Stimulated activated CD4-positive, alpha-beta T cell treated with anti-CD3 and anti-CD28 coated beads, Interleukin-1b, Interleukin-23, amount 100 ng/mL, for 1 hour (primary cell): ENCODE measurements around the gene TANC1.

Experiments used
- DNase-seq, 2 donors: peaks; one replicate each; pipeline ENCODE4 v3.0.0-alpha.2; 2020; ENCODE audit warnings: low read depth in 2 of 2

TANC1 gene

GRCh38 chr2:159265171-159265576, 296.7 kb downstream of the TANC1 start:
- DNase-seq = no peak

GRCh38 chr2:159266554-159266953, 298.1 kb downstream of the TANC1 start:
- DNase-seq = no peak

GRCh38 chr2:159267921-159268320, 299.5 kb downstream of the TANC1 start:
- no peak for DNase-seq

GRCh38 chr2:159270744-159271379, 302.4 kb downstream of the TANC1 start:
- no peak for DNase-seq

GRCh38 chr2:159272156-159272555, 303.7 kb downstream of the TANC1 start:
- no peak for DNase-seq

- DNase-seq = no peak
These were observed 306.7 kb downstream of the TANC1 start for GRCh38 chr2:159275111-159275510.

- no peak for DNase-seq
These were observed 311.3 kb downstream of the TANC1 start for GRCh38 chr2:159279700-159280099.

GRCh38 chr2:159281002-159281401, 312.6 kb downstream of the TANC1 start:
- no peak for DNase-seq
